ENCODE measurements around the gene CPZ. TPM values are rescaled to one million over a fixed set of nuclear protein-coding genes. Genes with fewer than 3 reads are reported as not detected.

The CPZ gene
- total and polyA plus RNA-seq, 2 experiments from 2014 or later = 24.6 to 37.3 TPM

DNA sequence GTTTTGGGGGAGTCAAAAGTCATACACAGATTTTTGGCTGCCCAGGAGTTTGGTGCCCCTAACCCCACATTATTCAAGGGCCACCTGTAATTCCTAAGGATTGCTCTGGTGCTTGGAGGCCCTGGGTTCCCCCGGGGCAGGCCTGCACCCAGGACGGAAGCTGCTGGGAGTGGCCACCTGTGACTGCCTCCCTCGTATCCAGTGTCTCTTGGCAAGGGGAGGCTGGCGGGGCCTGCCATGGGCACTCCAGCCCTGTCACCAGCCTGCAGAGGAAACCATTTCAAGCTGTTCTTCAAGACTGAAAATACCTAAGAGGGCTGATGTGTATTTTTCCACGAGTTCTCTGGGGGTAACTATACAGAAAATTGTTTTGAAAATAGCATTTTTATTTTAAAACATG, 36.8 kb upstream of the CPZ start (continued):
- TF ChIP-seq, protein P1, sequence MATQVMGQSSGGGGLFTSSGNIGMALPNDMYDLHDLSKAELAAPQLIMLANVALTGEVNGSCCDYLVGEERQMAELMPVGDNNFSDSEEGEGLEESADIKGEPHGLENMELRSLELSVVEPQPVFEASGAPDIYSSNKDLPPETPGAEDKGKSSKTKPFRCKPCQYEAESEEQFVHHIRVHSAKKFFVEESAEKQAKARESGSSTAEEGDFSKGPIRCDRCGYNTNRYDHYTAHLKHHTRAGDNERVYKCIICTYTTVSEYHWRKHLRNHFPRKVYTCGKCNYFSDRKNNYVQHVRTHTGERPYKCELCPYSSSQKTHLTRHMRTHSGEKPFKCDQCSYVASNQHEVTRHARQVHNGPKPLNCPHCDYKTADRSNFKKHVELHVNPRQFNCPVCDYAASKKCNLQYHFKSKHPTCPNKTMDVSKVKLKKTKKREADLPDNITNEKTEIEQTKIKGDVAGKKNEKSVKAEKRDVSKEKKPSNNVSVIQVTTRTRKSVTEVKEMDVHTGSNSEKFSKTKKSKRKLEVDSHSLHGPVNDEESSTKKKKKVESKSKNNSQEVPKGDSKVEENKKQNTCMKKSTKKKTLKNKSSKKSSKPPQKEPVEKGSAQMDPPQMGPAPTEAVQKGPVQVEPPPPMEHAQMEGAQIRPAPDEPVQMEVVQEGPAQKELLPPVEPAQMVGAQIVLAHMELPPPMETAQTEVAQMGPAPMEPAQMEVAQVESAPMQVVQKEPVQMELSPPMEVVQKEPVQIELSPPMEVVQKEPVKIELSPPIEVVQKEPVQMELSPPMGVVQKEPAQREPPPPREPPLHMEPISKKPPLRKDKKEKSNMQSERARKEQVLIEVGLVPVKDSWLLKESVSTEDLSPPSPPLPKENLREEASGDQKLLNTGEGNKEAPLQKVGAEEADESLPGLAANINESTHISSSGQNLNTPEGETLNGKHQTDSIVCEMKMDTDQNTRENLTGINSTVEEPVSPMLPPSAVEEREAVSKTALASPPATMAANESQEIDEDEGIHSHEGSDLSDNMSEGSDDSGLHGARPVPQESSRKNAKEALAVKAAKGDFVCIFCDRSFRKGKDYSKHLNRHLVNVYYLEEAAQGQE (IDR thresholded peaks at IDR 0.05; ENCODE audit: unreplicated experiment) = no peak
- TF ChIP-seq POLR2AphosphoS5 (IDR thresholded peaks at IDR 0.05; ENCODE audit: low read depth) = no peak
- TF ChIP-seq NANOG (IDR thresholded peaks at IDR 0.05; ENCODE audit: borderline replicate concordance) = no peak
- no peak for TF ChIP-seq CREB1 (CRISPR knock-in tag; IDR thresholded peaks at IDR 0.05; ENCODE audit: low read depth)
- TF ChIP-seq EZH2 (IDR thresholded peaks at IDR 0.05; ENCODE audit: low read depth, unreplicated experiment) = no peak
- no peak for TF ChIP-seq JUNB (IDR thresholded peaks at IDR 0.05; ENCODE audit: unreplicated experiment)
- TF ChIP-seq ZNF331 (CRISPR knock-in tag; IDR thresholded peaks at IDR 0.05; ENCODE audit: low read depth) = no peak
- no peak for TF ChIP-seq EZH2phosphoT487 (IDR thresholded peaks at IDR 0.05; ENCODE audit: unreplicated experiment)

DNA sequence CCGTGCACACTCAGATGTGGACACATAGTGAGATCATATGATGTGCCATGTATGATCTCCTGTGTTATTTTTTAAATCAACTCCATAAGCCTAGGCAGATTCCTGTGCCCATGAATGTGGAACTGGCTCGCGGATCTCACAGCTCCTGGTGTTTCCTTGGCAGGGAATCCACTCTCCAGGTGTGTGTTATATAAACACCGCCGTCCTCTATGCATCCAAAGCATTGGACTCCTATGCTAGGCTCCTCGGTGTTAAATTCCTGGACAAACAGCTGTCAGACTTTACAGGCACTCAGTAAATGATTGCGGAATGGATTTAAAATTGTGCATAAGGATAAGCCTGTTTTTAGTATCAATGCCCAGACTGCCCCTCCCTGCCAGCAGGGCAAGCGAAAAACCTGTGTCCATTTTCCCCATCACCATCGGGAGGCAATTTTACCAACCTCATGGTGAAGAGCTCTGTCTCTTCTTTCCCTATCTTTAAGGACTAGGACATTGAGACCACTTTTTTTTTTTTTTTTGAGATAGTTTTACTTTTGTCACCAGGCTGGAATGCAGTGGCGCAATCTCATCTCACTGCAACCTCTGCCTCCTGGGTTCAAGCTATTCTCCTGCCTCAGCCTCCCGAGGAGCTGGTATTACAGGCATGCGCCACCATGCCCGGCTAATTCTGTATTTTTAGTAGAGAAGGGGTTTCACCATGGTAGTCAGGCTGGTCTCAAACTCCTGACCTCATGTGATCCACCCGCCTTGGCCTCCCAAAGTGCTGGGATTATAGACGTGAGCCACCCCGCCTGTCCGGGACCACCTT, 36.0 kb upstream of the CPZ start:
- Mint-ChIP-seq H3K36me3 (ENCODE audit: low read depth) (no peaks in the 10 kb centered on the region; the same call in 2 of the 3 replicates), H3K27me3 (ENCODE audit: insufficient read depth, low read depth, poor library complexity) (peaks cover 22% of the 10 kb centered on the region), H3K27ac (no peak overlapping the region), H3K4me3 (no peak overlapping the region), H3K9me3 (no peaks in the 10 kb centered on the region; the same call in 1 of the 3 replicates), H3K4me1 (peaks cover 24% of the 10 kb centered on the region)
- Histone ChIP-seq H3K36me3 (ENCODE audit: insufficient read depth) (no peaks in the 10 kb centered on the region), H3F3A (replicated peaks; ENCODE audit: low read depth) (no peaks in the 10 kb centered on the region), H3K9me2 (ENCODE audit: insufficient read depth) (no peaks in the 10 kb centered on the region), H3K4me1 (ENCODE audit: insufficient read depth) (peaks cover 8% of the 10 kb centered on the region; the same call in 1 of the 2 replicates), H3K27me3 (ENCODE audit: insufficient read depth) (no peaks in the 10 kb centered on the region), H2AFZ (no peak overlapping the region), H3K4me3 (no peak overlapping the region), H3K4me2 (no peak overlapping the region), H3K79me2 (replicated peaks; ENCODE audit: insufficient read depth) (no peaks in the 10 kb centered on the region), H3K27ac (ENCODE audit: low read depth) (no peak overlapping the region), H4K20me1 (replicated peaks; ENCODE audit: insufficient read depth) (no peaks in the 10 kb centered on the region)
- no peak for ATAC-seq
- no peak for DNase-seq (ENCODE audit: low spot score)
- no peak for TF ChIP-seq ZNF331 (CRISPR knock-in tag; IDR thresholded peaks at IDR 0.05; ENCODE audit: low read depth)
- no peak for TF ChIP-seq JUNB (IDR thresholded peaks at IDR 0.05; ENCODE audit: unreplicated experiment)
- TF ChIP-seq, protein P2, sequence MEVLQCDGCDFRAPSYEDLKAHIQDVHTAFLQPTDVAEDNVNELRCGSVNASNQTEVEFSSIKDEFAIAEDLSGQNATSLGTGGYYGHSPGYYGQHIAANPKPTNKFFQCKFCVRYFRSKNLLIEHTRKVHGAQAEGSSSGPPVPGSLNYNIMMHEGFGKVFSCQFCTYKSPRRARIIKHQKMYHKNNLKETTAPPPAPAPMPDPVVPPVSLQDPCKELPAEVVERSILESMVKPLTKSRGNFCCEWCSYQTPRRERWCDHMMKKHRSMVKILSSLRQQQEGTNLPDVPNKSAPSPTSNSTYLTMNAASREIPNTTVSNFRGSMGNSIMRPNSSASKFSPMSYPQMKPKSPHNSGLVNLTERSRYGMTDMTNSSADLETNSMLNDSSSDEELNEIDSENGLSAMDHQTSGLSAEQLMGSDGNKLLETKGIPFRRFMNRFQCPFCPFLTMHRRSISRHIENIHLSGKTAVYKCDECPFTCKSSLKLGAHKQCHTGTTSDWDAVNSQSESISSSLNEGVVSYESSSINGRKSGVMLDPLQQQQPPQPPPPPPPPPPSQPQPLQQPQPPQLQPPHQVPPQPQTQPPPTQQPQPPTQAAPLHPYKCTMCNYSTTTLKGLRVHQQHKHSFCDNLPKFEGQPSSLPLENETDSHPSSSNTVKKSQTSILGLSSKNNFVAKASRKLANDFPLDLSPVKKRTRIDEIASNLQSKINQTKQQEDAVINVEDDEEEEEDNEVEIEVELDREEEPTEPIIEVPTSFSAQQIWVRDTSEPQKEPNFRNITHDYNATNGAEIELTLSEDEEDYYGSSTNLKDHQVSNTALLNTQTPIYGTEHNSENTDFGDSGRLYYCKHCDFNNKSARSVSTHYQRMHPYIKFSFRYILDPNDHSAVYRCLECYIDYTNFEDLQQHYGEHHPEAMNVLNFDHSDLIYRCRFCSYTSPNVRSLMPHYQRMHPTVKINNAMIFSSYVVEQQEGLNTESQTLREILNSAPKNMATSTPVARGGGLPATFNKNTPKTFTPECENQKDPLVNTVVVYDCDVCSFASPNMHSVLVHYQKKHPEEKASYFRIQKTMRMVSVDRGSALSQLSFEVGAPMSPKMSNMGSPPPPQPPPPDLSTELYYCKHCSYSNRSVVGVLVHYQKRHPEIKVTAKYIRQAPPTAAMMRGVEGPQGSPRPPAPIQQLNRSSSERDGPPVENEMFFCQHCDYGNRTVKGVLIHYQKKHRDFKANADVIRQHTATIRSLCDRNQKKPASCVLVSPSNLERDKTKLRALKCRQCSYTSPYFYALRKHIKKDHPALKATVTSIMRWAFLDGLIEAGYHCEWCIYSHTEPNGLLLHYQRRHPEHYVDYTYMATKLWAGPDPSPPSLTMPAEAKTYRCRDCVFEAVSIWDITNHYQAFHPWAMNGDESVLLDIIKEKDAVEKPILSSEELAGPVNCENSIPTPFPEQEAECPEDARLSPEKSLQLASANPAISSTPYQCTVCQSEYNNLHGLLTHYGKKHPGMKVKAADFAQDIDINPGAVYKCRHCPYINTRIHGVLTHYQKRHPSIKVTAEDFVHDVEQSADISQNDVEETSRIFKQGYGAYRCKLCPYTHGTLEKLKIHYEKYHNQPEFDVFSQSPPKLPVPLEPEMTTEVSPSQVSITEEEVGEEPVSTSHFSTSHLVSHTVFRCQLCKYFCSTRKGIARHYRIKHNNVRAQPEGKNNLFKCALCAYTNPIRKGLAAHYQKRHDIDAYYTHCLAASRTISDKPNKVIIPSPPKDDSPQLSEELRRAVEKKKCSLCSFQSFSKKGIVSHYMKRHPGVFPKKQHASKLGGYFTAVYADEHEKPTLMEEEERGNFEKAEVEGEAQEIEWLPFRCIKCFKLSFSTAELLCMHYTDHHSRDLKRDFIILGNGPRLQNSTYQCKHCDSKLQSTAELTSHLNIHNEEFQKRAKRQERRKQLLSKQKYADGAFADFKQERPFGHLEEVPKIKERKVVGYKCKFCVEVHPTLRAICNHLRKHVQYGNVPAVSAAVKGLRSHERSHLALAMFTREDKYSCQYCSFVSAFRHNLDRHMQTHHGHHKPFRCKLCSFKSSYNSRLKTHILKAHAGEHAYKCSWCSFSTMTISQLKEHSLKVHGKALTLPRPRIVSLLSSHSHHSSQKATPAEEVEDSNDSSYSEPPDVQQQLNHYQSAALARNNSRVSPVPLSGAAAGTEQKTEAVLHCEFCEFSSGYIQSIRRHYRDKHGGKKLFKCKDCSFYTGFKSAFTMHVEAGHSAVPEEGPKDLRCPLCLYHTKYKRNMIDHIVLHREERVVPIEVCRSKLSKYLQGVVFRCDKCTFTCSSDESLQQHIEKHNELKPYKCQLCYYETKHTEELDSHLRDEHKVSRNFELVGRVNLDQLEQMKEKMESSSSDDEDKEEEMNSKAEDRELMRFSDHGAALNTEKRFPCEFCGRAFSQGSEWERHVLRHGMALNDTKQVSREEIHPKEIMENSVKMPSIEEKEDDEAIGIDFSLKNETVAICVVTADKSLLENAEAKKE (CRISPR knock-in tag; IDR thresholded peaks at IDR 0.05) = no peak
- TF ChIP-seq, protein P3, sequence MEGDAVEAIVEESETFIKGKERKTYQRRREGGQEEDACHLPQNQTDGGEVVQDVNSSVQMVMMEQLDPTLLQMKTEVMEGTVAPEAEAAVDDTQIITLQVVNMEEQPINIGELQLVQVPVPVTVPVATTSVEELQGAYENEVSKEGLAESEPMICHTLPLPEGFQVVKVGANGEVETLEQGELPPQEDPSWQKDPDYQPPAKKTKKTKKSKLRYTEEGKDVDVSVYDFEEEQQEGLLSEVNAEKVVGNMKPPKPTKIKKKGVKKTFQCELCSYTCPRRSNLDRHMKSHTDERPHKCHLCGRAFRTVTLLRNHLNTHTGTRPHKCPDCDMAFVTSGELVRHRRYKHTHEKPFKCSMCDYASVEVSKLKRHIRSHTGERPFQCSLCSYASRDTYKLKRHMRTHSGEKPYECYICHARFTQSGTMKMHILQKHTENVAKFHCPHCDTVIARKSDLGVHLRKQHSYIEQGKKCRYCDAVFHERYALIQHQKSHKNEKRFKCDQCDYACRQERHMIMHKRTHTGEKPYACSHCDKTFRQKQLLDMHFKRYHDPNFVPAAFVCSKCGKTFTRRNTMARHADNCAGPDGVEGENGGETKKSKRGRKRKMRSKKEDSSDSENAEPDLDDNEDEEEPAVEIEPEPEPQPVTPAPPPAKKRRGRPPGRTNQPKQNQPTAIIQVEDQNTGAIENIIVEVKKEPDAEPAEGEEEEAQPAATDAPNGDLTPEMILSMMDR (conservative IDR thresholded peaks at IDR 0.05; ENCODE audit: low read depth in 2 of 2) = no peak
- TF ChIP-seq EZH2 (IDR thresholded peaks at IDR 0.05; ENCODE audit: low read depth, unreplicated experiment) = no peak
- no peak for TF ChIP-seq CREB1 (CRISPR knock-in tag; IDR thresholded peaks at IDR 0.05; ENCODE audit: low read depth)
- TF ChIP-seq POLR2AphosphoS5 (IDR thresholded peaks at IDR 0.05; ENCODE audit: low read depth) = no peak
- no peak for TF ChIP-seq EZH2phosphoT487 (IDR thresholded peaks at IDR 0.05; ENCODE audit: unreplicated experiment)
- TF ChIP-seq ZNF114 (CRISPR knock-in tag; IDR thresholded peaks at IDR 0.05) = no peak
- TF ChIP-seq NANOG (IDR thresholded peaks at IDR 0.05; ENCODE audit: borderline replicate concordance) = no peak

Data from GM23338 (cell line).